ENCODE results near the gene DPH2. TPM values are rescaled to one million over a fixed set of nuclear protein-coding genes. Genes with fewer than 3 reads are reported as not detected.
A peak's percentile ranks its signal among the peaks of the same experiment; 100 is the strongest.

DPH2 gene
- total RNA-seq, 2 experiments from 2014 or later = 10.3 to 12.0 TPM

DNA sequence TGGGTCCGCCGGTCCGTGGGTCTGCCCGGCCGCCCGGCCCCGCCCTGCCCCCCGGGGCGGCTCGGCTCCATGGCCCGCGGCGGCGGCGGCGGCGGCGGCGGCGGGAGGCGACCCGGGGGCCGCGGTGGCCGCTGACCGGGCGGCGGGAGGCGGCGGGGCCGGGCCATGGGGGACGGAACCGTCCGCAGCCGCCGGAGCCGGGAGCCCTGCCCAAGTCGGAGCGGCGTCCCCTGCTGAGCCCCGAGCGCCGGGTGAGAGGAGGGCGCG, 9.4 kb downstream of the DPH2 start:
- H3K9me3 Mint-ChIP-seq = no peaks in the 10 kb centered on the region
- Histone ChIP-seq H3K27ac (ENCODE audit: low read depth in 1 of 2, low read length in 2 of 2) (no peak overlapping the region), H3K36me3 (ENCODE audit: insufficient read depth, low read length) (peaks cover 25% of the 10 kb centered on the region), H3K9me3 (ENCODE audit: control insufficient read depth in 1 of 2, insufficient read depth in 1 of 2, low read length in 2 of 2) (no peaks in the 10 kb centered on the region), H3K27me3 (ENCODE audit: control insufficient read depth in 1 of 2, insufficient read depth in 2 of 2, low read length in 2 of 2) (peaks cover 5 to 7% of the 10 kb centered on the region in 2 experiments), H3K4me3 (ENCODE audit: low read length) (no peak overlapping the region), H3K4me1 (ENCODE audit: insufficient read depth, low read length) (peaks cover 47% of the 10 kb centered on the region)
- ATAC-seq (ENCODE audit: poor library complexity) = no peak
- intact Hi-C loops (cut with DNase I, micrococcal nuclease) = loop anchor here in 1 of 2 experiments (5.0 to 10.0 kb wide), 5 partner anchors 376 to 1212 kb away; partner anchors contain the start of genes C1orf50, CDC20, CFAP57 and EBNA1BP2
- ChIA-PET CTCF (no interaction called here), POLR2A (no interaction called here)
- DNase-seq = no peak
- H3K27ac Mint-ChIP-seq = no peak overlapping the region
- H3K36me3 Mint-ChIP-seq (ENCODE audit: low read depth) = peaks cover 47% of the 10 kb centered on the region
- no peak for TF ChIP-seq CTCF (IDR thresholded peaks at IDR 0.05)
- H3K4me3 Mint-ChIP-seq = no peak overlapping the region
- H3K27me3 Mint-ChIP-seq = peaks cover 13% of the 10 kb centered on the region
- H3K4me1 Mint-ChIP-seq (ENCODE audit: low read depth) = peaks cover 43% of the 10 kb centered on the region

- CTCF ChIA-PET = no interaction called here
- POLR2A ChIA-PET = no interaction called here
- Histone ChIP-seq H3K4me3 (ENCODE audit: low read length) (peak overlapping the region; percentile 37), H3K27ac (ENCODE audit: low read depth in 1 of 2, low read length in 2 of 2) (no peak overlapping the region), H3K36me3 (ENCODE audit: insufficient read depth, low read length) (peaks cover 25% of the 10 kb centered on the region), H3K4me1 (ENCODE audit: insufficient read depth, low read length) (peaks cover 43% of the 10 kb centered on the region), H3K27me3 (ENCODE audit: control insufficient read depth in 1 of 2, insufficient read depth in 2 of 2, low read length in 2 of 2) (peaks cover 5 to 7% of the 10 kb centered on the region in 2 experiments), H3K9me3 (ENCODE audit: control insufficient read depth in 1 of 2, insufficient read depth in 1 of 2, low read length in 2 of 2) (no peaks in the 10 kb centered on the region)
- peaks cover 42% of the 10 kb centered on the region for H3K36me3 Mint-ChIP-seq (ENCODE audit: low read depth)
- DNase-seq = peak in 2 of 14 experiments; percentile 17 to 49
- H3K27ac Mint-ChIP-seq = no peak overlapping the region
- H3K9me3 Mint-ChIP-seq = no peaks in the 10 kb centered on the region
- no peak for ATAC-seq (ENCODE audit: poor library complexity)
- intact Hi-C loops (cut with DNase I, micrococcal nuclease) = loop anchor here in 1 of 2 experiments (5.0 to 10.0 kb wide), 5 partner anchors 375 to 1212 kb away; partner anchors contain the start of genes C1orf50, CDC20, CFAP57 and EBNA1BP2
- peak overlapping the region; percentile 90 for H3K4me3 Mint-ChIP-seq
- no peak for TF ChIP-seq CTCF (IDR thresholded peaks at IDR 0.05)
- peaks cover 13% of the 10 kb centered on the region for H3K27me3 Mint-ChIP-seq
- H3K4me1 Mint-ChIP-seq (ENCODE audit: low read depth) = peaks cover 38% of the 10 kb centered on the region
These were observed 9.9 kb downstream of the DPH2 start for GRCh38 chr1:43979528-43980254.

- H3K36me3 Mint-ChIP-seq (ENCODE audit: low read depth) = peaks cover 38% of the 10 kb centered on the region
- H3K4me3 Mint-ChIP-seq = peak overlapping the region; percentile 90
- ChIA-PET POLR2A (no interaction called here), CTCF (no interaction called here)
- peaks cover 40% of the 10 kb centered on the region for H3K4me1 ChIP-seq (ENCODE audit: insufficient read depth, low read length)
- H3K4me3 ChIP-seq (ENCODE audit: low read length) = no peak overlapping the region
- H3K36me3 ChIP-seq (ENCODE audit: insufficient read depth, low read length) = peaks cover 25% of the 10 kb centered on the region
- no peak overlapping the region for H3K27ac ChIP-seq (ENCODE audit: low read depth in 1 of 2, low read length in 2 of 2)
- no peak for ATAC-seq (ENCODE audit: poor library complexity)
- intact Hi-C loops (cut with DNase I, micrococcal nuclease) = no loop called here
- peaks cover 5 to 7% of the 10 kb centered on the region in 2 experiments for H3K27me3 ChIP-seq (ENCODE audit: control insufficient read depth in 1 of 2, insufficient read depth in 2 of 2, low read length in 2 of 2)
- TF ChIP-seq CTCF (IDR thresholded peaks at IDR 0.05) = no peak
- peaks cover 38% of the 10 kb centered on the region for H3K4me1 Mint-ChIP-seq (ENCODE audit: low read depth)
- no peaks in the 10 kb centered on the region for H3K9me3 ChIP-seq (ENCODE audit: control insufficient read depth in 1 of 2, insufficient read depth in 1 of 2, low read length in 2 of 2)
- no peaks in the 10 kb centered on the region for H3K9me3 Mint-ChIP-seq
- DNase-seq = no peak
- peaks cover 13% of the 10 kb centered on the region for H3K27me3 Mint-ChIP-seq
- H3K27ac Mint-ChIP-seq = no peak overlapping the region
These were observed 10.7 kb downstream of the DPH2 start for GRCh38 chr1:43980255-43981134.

Measured in CD4-positive, alpha-beta T cell (primary cell).